Loucy (cell line): ENCODE measurements around the gene GPC5.

Experiments
- H2AFZ ChIP-seq: fragments of 200-600 bp; sonication (generic); 2 replicates; pipeline ENCODE4 v1.6.0; 2016; ENCODE audit warnings: antibody characterized with exemption, mild to moderate bottlenecking, low read length, moderate library complexity
- H3F3A ChIP-seq: fragments of 200-600 bp; 2 replicates; pipeline ENCODE4 v1.6.0; 2016; ENCODE audit warnings: antibody characterized with exemption, low read depth, mild to moderate bottlenecking
- H3K27me3 ChIP-seq: fragments of 200-600 bp; sonication (generic); 2 replicates; pipeline ENCODE4 v1.6.1; 2014; ENCODE audit warnings: low read length, mild to moderate bottlenecking; ENCODE audit not compliant: insufficient read depth, poor library complexity, severe bottlenecking
- H3K36me3 ChIP-seq: fragments of 200-600 bp; sonication (generic); 2 replicates; pipeline ENCODE4 v1.6.1; 2016; ENCODE audit warnings: low read length; ENCODE audit not compliant: insufficient read depth
- H3K4me1 ChIP-seq: fragments of 200-600 bp; sonication (generic); 2 replicates; pipeline ENCODE4 v1.5.1; 2014; ENCODE audit warnings: low read length, mild to moderate bottlenecking; ENCODE audit not compliant: insufficient read depth, poor library complexity, severe bottlenecking
- H3K4me2 ChIP-seq: fragments of 200-600 bp; sonication (generic); 2 replicates; pipeline ENCODE4 v1.6.0; 2014; ENCODE audit warnings: antibody characterized with exemption, low read length, low read depth, mild to moderate bottlenecking; ENCODE audit not compliant: poor library complexity, severe bottlenecking
- H3K4me3 ChIP-seq: fragments of 200-600 bp; sonication (generic); 2 replicates; pipeline ENCODE4 v1.5.1; 2014; ENCODE audit warnings: low read length, mild to moderate bottlenecking, mixed read lengths; ENCODE audit not compliant: poor library complexity, severe bottlenecking
- H3K79me2 ChIP-seq: fragments of 200-600 bp; sonication (generic); 2 replicates; pipeline ENCODE4 v1.6.1; 2014; ENCODE audit warnings: low read length; ENCODE audit not compliant: insufficient read depth
- H3K9ac ChIP-seq: fragments of 200-600 bp; sonication (generic); 2 replicates; pipeline ENCODE4 v1.6.0; 2014; ENCODE audit warnings: mild to moderate bottlenecking, low read depth, low read length, moderate library complexity; ENCODE audit not compliant: poor library complexity, severe bottlenecking
- H3K9me2 ChIP-seq: fragments of 200-600 bp; sonication (generic); replicated peaks from 2 replicates; pipeline ENCODE4 v1.6.1; 2016; ENCODE audit warnings: low read depth, low read length, mixed read lengths
- H3K9me3 ChIP-seq: fragments of 200-600 bp; sonication (generic); 2 replicates; pipeline ENCODE4 v1.6.1; 2014; ENCODE audit warnings: mild to moderate bottlenecking, antibody characterized with exemption, low read length, low read depth; ENCODE audit not compliant: insufficient read depth
- H4K20me1 ChIP-seq: fragments of 200-600 bp; sonication (generic); 2 replicates; pipeline ENCODE4 v1.6.0; 2014; ENCODE audit warnings: antibody characterized with exemption, low read length, mild to moderate bottlenecking; ENCODE audit not compliant: insufficient read depth, poor library complexity, severe bottlenecking
- EZH2phosphoT487 ChIP-seq: fragments of 200-600 bp; IDR thresholded peaks from 2 replicates; pipeline ENCODE4 v1.6.1; 2018; ENCODE audit warnings: antibody characterized with exemption, mild to moderate bottlenecking, moderate library complexity, borderline replicate concordance
- TF ChIP-seq, protein P1 (sequence below): fragments of 200-600 bp; sonication (generic); conservative IDR thresholded peaks from 2 replicates; pipeline ENCODE4 v1.5.1; 2014; ENCODE audit warnings: mild to moderate bottlenecking, antibody characterized with exemption, low read length

GPC5 gene

DNA sequence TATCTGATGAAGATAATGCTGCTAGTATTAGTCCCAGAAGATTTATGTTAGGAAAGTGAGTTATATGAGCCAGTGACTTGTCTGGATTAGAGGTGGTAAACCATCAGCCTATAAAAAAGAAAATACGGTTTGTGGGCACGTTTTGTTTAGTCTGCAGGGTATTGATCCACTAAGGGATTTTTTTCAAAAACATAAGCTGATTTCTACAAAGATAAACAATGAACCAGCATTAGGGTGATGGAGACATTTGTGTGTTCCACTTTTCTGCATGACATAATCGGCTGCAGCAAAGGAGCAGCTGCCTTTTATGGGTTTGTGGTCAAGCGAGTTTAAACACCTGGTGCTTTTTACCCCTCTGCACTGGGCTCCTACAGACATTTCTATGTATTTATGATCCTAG lies 991.8 kb downstream of the GPC5 start:
- Histone ChIP-seq H3K4me3 (no peak overlapping the region), H3K9me3 (no peaks in the 10 kb centered on the region), H3K36me3 (no peaks in the 10 kb centered on the region), H3F3A (no peaks in the 10 kb centered on the region), H4K20me1 (no peaks in the 10 kb centered on the region), H3K4me1 (no peaks in the 10 kb centered on the region), H3K4me2 (no peak overlapping the region), H3K79me2 (no peaks in the 10 kb centered on the region), H3K27me3 (no peaks in the 10 kb centered on the region), H3K9ac (no peak overlapping the region), H2AFZ (no peak overlapping the region), H3K9me2 (no peaks in the 10 kb centered on the region)
- no peak for TF ChIP-seq EZH2phosphoT487
- TF ChIP-seq, protein P1, sequence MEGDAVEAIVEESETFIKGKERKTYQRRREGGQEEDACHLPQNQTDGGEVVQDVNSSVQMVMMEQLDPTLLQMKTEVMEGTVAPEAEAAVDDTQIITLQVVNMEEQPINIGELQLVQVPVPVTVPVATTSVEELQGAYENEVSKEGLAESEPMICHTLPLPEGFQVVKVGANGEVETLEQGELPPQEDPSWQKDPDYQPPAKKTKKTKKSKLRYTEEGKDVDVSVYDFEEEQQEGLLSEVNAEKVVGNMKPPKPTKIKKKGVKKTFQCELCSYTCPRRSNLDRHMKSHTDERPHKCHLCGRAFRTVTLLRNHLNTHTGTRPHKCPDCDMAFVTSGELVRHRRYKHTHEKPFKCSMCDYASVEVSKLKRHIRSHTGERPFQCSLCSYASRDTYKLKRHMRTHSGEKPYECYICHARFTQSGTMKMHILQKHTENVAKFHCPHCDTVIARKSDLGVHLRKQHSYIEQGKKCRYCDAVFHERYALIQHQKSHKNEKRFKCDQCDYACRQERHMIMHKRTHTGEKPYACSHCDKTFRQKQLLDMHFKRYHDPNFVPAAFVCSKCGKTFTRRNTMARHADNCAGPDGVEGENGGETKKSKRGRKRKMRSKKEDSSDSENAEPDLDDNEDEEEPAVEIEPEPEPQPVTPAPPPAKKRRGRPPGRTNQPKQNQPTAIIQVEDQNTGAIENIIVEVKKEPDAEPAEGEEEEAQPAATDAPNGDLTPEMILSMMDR, result no peak

DNA sequence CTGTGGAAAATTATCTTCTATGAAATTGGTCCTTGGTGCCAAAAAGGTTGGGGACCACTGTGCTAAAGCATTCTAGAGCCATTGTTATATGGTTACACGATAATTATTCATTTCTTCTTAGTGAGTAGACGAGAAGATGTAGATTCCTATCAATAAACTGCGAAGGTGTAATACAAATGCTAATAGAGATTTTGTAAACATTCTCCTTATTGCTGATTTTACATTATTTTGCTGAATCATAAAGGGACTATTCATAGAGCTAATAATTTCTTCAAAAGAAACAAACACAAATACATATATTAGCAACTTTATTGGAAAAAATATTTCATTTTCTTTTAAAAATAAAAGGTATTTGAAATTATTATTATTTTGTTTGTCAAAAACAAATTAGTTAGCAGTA lies 1005.2 kb downstream of the GPC5 start:
- Histone ChIP-seq H2AFZ (no peak overlapping the region), H3K36me3 (no peaks in the 10 kb centered on the region), H3K4me2 (no peak overlapping the region), H3F3A (no peaks in the 10 kb centered on the region), H3K27me3 (no peaks in the 10 kb centered on the region), H3K9me3 (no peaks in the 10 kb centered on the region; the same call in 1 of the 2 replicates), H3K9ac (no peak overlapping the region), H3K79me2 (no peaks in the 10 kb centered on the region), H3K4me1 (no peaks in the 10 kb centered on the region), H4K20me1 (no peaks in the 10 kb centered on the region), H3K9me2 (no peaks in the 10 kb centered on the region), H3K4me3 (no peak overlapping the region)
- TF ChIP-seq EZH2phosphoT487, result no peak
- TF ChIP-seq, protein P1, result no peak

DNA sequence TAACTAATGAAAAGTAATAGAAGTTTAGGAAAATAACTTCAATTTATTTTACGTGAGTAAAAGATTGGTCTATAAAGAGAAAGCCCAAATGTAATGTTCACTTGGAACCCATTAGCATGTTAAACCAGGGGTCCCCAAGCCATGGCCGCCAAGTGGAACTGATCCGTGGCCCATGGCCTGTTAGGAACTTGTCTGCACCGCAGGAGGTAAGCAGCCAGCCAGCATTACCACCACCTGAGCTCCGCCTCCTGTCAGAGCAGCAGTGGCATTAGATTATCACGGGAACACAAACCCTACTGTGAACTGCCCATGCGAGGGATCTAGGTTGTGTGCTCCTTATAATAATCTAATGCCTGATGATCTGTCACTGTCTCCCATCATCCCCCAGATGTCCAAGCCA lies 1009.4 kb downstream of the GPC5 start:
- Histone ChIP-seq H3F3A (no peaks in the 10 kb centered on the region), H3K4me2 (no peak overlapping the region), H3K9ac (no peak overlapping the region), H3K4me1 (no peaks in the 10 kb centered on the region), H3K9me2 (no peaks in the 10 kb centered on the region), H3K4me3 (no peak overlapping the region), H3K9me3 (no peaks in the 10 kb centered on the region), H4K20me1 (no peaks in the 10 kb centered on the region), H3K36me3 (no peaks in the 10 kb centered on the region), H3K79me2 (no peaks in the 10 kb centered on the region), H3K27me3 (no peaks in the 10 kb centered on the region), H2AFZ (no peak overlapping the region)
- TF ChIP-seq, protein P1, result no peak
